SK-N-MC (cell line): Measurements from ENCODE around the gene PYDC1.

Source experiments
- EZH2 ChIP-seq: fragments of 200-600 bp; sonication (generic); IDR thresholded peaks from one replicate; pipeline ENCODE4 v1.6.1; 2017; ENCODE audit warnings: antibody characterized with exemption
- POLR2AphosphoS5 ChIP-seq: IDR thresholded peaks from 2 replicates; pipeline ENCODE4 v1.6.1; 2012; ENCODE audit warnings: mild to moderate bottlenecking, low read depth, low read length, borderline replicate concordance

- TF ChIP-seq EZH2 (no peak), POLR2AphosphoS5 (no peak)
Measured at GRCh38 chr16:31182391-31182790, 34.5 kb downstream of the PYDC1 start.
